Nucleus accumbens (tissue), 56 donors: ENCODE measurements around the gene AKR1C4.
"Not testable (repeated sequence)": the region's sequence is repeated elsewhere in the genome, so short reads cannot be mapped to it uniquely, and the experiment has no call there.

Experiments used
- DNase-seq, 56 donors: peaks; one replicate each; lab custom pipeline; 2025; lab: John Stamatoyannopoulos, UW

The AKR1C4 gene

DNA sequence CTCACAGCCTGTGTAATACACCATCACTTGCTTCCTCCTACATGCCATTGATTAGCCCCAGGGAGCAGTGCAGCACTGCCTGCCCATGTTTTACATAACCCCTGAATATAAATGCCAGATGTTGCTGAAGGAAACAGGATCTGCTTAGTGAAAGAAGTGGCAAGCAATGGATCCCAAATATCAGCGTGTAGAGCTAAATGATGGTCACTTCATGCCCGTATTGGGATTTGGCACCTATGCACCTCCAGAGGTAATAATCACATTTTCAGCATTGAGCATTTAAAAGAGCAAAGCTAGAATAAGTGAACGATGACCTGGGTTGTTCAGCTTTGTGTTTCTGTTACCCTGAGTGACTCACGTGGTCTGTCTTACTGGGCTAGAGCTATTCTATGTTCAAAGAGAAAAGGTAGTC, at the start of gene AKR1C4:
AKR1C4 (plus strand) TSS at position 136 of the 412 bp plus-strand sequence; CDS start at position 167, 31 bp downstream.
- DNase-seq = no peak

DNA sequence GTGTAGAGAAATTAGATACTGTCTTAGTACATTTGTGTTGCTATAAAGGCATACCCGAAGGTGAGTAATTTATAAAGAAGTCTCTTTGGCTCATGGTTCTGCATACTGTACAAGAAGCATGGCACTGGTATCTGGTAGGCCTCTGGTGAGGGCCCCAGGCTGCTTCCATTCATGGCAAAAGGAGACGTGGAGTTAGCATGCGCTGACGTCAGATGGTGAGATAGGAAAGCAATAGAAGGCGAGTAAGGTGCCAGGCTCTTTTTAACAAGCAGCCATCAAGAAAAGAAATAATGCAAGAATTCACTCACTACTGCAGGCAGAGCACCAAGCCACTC, 49.8 kb upstream of the AKR1C4 start:
- no peak for DNase-seq

DNA sequence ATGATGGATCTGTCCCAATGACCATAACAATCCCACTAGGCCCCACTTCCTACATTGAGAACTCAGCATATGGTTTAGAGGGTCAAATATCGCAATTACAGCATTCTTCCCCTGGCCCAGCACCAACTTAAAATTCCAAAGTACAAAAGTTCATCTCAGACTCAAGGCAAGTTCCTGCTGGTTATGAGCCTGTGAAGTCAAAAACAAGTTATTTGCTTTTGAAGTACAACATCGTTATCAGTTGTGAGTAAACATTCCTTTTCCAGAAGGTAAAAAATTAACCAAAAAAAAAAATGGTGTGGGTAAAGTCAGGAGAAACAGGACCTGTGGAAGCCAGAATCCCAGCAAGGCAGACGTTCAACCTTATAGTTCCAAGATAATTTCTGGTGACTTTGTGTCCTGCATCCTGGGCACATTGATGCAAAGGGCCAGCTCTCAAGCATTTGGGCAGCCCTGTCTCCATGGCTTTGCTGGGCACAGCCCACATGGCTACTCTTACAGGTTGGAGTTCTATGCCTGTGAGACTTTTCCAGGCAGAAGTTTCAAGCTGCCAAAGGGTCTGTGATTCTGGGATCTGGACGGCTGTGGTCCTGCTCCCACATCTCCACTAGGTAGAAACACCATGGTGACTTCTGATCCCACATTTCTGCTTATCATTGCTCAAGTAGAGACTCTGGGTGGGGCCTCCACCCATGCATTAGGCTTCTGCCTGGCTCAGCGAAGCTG, 49.2 kb upstream of the AKR1C4 start:
- DNase-seq = no peak

- no peak for DNase-seq
These were observed 48.5 kb upstream of the AKR1C4 start for GRCh38 chr10:5147981-5148677.

DNA sequence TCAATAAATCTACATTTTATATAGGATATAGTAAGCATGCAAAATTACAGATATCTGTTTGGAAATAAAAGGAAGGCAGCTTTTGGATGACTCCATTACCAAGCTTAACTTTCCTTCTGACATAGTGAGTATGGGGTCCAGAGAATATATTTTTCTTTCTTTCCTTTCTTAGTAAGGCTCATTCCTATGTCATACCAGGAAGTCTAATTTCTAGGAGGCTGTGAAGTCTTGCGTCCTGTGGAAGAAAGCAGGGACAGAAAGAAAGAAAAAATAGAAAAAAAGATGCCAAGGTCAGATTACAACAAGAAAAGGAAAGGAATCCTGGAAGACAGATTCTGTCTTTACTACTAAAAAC, 48.0 kb upstream of the AKR1C4 start:
- no peak for DNase-seq

- DNase-seq = no peak
These were observed 45.6 kb upstream of the AKR1C4 start for GRCh38 chr10:5151076-5151475.

GRCh38 chr10:5155951-5156350, 40.7 kb upstream of the AKR1C4 start:
- no peak for DNase-seq

DNA sequence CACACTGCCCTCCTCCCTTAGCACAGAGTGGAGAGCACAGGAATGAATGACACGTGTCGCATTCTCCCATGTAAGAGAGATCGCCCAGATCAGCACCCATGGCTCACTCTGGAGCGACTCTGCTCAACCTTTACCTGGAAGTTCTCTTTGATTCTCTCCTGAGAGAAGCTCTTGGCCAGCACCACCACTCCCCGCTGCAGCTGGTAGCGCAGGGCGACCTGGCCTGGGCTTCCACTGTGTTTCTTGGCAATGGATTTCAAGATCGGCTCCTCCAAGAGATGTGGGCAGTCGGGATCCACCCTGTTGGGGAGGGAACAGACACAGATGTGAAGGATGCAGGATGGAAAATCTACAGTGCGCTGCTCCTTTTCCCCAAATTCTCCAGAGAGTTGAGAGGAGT, 39.1 kb upstream of the AKR1C4 start:
- no peak for DNase-seq

DNA sequence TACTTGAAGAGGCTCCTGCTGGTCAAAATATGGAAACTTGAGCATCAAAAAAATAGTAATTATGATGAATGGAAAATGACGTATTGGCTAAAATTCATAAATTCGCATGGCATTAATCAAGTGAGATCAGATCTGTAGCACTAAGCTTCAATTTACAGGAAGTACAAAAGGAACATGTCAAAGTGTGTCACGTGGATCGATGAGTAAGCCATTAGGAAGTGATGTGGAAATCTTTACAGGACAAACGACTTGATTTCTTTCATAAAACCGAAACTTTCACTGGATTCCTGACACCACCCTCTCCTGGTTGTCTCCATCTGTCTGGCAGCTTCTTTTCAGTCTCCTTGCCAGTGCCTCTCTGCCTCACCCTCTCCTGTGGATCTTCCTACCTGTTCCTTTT, 37.5 kb upstream of the AKR1C4 start:
- DNase-seq = no peak

GRCh38 chr10:5163487-5163886, 33.1 kb upstream of the AKR1C4 start:
- DNase-seq = no peak

GRCh38 chr10:5165738-5166137, 30.9 kb upstream of the AKR1C4 start:
- DNase-seq = no peak

- DNase-seq = no peak
These were observed 27.7 kb upstream of the AKR1C4 start for GRCh38 chr10:5168897-5169420.

- DNase-seq = not testable (repeated sequence)
These were observed 21.1 kb upstream of the AKR1C4 start for GRCh38 chr10:5175581-5175980.

GRCh38 chr10:5180503-5180902, 16.1 kb upstream of the AKR1C4 start:
- DNase-seq = not testable (repeated sequence)

- no peak for DNase-seq
These were observed 12.7 kb upstream of the AKR1C4 start for GRCh38 chr10:5183923-5184322.

DNA sequence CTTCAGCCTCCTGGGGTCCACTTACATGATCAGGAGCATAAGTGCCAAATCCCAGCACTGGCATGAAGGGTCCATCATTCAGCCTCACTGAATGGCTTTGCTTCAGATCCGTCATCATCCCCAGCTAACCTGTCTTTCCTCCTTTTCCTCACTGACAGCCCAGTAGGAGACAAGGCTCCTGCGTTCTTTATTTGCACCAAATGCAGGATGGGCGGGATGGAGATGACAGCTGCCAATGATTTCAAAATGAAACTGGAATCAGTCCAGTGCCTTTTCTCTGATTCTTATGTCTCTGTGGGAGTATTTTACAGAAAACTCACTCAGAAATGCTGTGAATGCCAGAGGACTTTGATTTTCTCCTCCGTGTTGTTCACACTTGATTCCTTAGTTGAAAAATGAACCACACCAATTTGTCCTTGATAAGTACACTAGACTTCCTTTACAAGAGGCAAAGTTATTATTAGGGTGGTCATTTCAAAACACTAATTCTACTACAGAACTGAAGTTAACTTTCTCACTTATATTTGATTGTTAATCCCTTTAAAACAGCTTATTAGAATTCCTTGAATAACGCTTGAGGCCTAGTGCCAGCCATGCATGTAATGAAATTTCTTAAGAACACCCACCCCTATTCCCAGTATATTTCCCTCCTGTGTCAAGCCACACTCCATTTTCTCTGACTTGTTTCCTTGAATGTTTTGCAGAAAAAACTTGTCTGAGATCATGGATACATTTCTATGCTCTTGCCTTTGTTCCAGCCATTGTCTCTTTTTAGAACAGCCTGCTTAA, 11.5 kb upstream of the AKR1C4 start, which contains the start of gene AKR1C8:
AKR1C8 (minus strand) TSS at position 164 of the 789 bp plus-strand sequence; CDS start at position 118, 46 bp downstream.
- DNase-seq = no peak

- DNase-seq = no peak
These were observed 8.8 kb upstream of the AKR1C4 start for GRCh38 chr10:5187867-5188266.

GRCh38 chr10:5188358-5188757, 8.3 kb upstream of the AKR1C4 start:
- no peak for DNase-seq

GRCh38 chr10:5194431-5194830, 2.2 kb upstream of the AKR1C4 start:
- no peak for DNase-seq

DNA sequence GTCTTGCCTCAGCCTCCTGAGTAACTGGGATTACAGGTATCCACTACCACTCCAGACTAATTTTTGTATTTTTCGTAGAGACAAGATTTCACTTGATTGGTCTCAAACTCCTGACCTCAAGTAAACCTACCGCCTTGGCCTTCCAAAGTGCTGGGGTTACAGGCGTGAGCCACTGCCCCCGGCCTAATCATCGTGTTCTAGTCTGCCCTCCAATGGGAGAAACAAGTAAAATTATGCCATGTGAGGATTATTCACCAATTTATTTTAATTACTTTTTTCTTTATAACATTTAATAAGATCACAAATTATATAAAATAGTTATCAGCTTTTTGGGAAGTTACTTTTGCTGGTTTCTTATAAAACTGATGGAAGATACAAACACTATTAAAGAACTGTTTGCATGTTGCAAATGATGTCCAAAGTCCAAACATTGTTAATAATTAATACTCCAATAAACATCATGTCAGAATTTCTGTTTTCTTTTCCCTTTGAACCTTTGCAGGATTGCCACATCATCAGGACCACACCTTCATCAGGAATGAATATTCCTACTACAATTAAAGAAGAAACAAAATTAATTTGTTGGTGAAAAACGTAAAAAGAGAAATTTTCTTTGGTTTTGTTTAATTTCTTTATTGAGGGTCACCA, 786 bp upstream of the AKR1C4 start:
- no peak for DNase-seq

GRCh38 chr10:5198386-5198785, 1.7 kb downstream of the AKR1C4 start:
- DNase-seq = no peak
